Colon (tissue), 2 donors: ENCODE results near the gene GBP7.
"Not testable (repeated sequence)": the region's sequence is repeated elsewhere in the genome, so short reads cannot be mapped to it uniquely, and the experiment has no call there.

Experiments
- FAIRE-seq: peaks from 2 replicates; lab custom pipeline; 2012; peaks lifted over from hg19 to GRCh38; lab: Jason Lieb, UNC
- donor health status: control.
- donor health status: control.

The GBP7 gene

GRCh38 chr1:89175601-89176256, at the start of gene GBP7:
GBP7 (minus strand) TSS chr1:89176003; CDS start chr1:89171935, 4,068 bp downstream.
- no peak for FAIRE-seq

GRCh38 chr1:89221341-89221740, 45.5 kb upstream of the GBP7 start:
- FAIRE-seq: no peak

- FAIRE-seq: not testable (repeated sequence)
These were observed 44.0 kb upstream of the GBP7 start for GRCh38 chr1:89219851-89220250.

- FAIRE-seq: not testable (repeated sequence)
These were observed 43.1 kb upstream of the GBP7 start for GRCh38 chr1:89218941-89219340.

GRCh38 chr1:89213347-89213746, 37.5 kb upstream of the GBP7 start:
- no peak for FAIRE-seq

GRCh38 chr1:89211035-89211634, 35.3 kb upstream of the GBP7 start:
- FAIRE-seq: no peak

GRCh38 chr1:89206373-89206772, 30.6 kb upstream of the GBP7 start:
- no peak for FAIRE-seq

GRCh38 chr1:89203166-89203565, 27.4 kb upstream of the GBP7 start:
- no peak for FAIRE-seq

- no peak for FAIRE-seq
These were observed 25.4 kb upstream of the GBP7 start for GRCh38 chr1:89201106-89201794.

GRCh38 chr1:89200663-89201062, 24.9 kb upstream of the GBP7 start:
- no peak for FAIRE-seq

- peak; percentile 47 for FAIRE-seq
These were observed 23.8 kb upstream of the GBP7 start for GRCh38 chr1:89199525-89200031.

GRCh38 chr1:89198491-89199072, 22.8 kb upstream of the GBP7 start, which contains the start of gene GBP4:
GBP4 (minus strand) TSS chr1:89198942; CDS start chr1:89198834, 108 bp downstream.
- no peak for FAIRE-seq

- no peak for FAIRE-seq
These were observed 22.3 kb upstream of the GBP7 start for GRCh38 chr1:89198081-89198480.

- FAIRE-seq: no peak
These were observed 19.7 kb upstream of the GBP7 start for GRCh38 chr1:89195476-89195875.

GRCh38 chr1:89191314-89191713, 15.5 kb upstream of the GBP7 start:
- no peak for FAIRE-seq

- no peak for FAIRE-seq
These were observed 14.2 kb upstream of the GBP7 start for GRCh38 chr1:89190017-89190416.

GRCh38 chr1:89179343-89179742, 3.5 kb upstream of the GBP7 start:
- FAIRE-seq: no peak

- FAIRE-seq: no peak
These were observed 1.2 kb upstream of the GBP7 start for GRCh38 chr1:89176971-89177370.

GRCh38 chr1:89174491-89174890, 1.3 kb downstream of the GBP7 start:
- FAIRE-seq: no peak

- FAIRE-seq: no peak
These were observed 3.2 kb downstream of the GBP7 start for GRCh38 chr1:89172468-89173143.

- FAIRE-seq: no peak
These were observed 4.8 kb downstream of the GBP7 start for GRCh38 chr1:89171067-89171438.
